Measurements from ENCODE around the gene UQCC3. TPM values are rescaled to one million over a fixed set of nuclear protein-coding genes. Genes with fewer than 3 reads are reported as not detected.

UQCC3 gene
- total RNA-seq, 4 donors from 2014 or later: 6.3 to 7.5 (median 7.1) TPM

DNA sequence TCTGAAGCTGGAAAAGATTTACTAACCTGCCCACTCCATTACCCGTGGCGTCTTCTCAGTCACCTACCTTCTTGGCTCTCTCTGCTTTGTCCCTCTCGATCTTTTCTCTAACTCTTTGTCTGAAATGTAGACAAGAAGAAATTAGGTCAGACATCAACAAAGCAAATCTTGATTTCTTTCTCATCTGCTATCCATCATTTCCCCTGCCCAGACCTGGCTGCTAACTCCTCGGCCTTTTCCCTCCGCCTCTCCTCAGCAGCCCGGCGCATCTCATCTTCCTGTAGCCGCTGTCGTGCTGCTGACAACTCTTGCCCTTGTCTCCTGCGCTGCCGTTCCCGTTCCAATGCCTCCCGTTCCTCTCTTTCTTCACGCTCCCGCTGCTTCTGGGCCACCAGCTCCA, 6.2 kb downstream of the UQCC3 start:
- H3K4me1 ChIP-seq: peaks cover 31 to 59% (median 48%) of the 10 kb centered on the region in 4 donors
- peak overlapping the region in 3 of 4 donors; percentile 92 to 96 (median 94) for H3K27ac ChIP-seq (replicated peaks in 1 of 4)
- H3K36me3 ChIP-seq: peaks cover 20 to 48% (median 45%) of the 10 kb centered on the region in 4 donors
- TF ChIP-seq POLR2AphosphoS5 (IDR thresholded peaks at IDR 0.05) (no peak), POLR2A (IDR thresholded peaks at IDR 0.05; ENCODE audit: low read depth) (no peak), EP300 (IDR thresholded peaks at IDR 0.05) (no peak)
- TF ChIP-seq, protein P1, sequence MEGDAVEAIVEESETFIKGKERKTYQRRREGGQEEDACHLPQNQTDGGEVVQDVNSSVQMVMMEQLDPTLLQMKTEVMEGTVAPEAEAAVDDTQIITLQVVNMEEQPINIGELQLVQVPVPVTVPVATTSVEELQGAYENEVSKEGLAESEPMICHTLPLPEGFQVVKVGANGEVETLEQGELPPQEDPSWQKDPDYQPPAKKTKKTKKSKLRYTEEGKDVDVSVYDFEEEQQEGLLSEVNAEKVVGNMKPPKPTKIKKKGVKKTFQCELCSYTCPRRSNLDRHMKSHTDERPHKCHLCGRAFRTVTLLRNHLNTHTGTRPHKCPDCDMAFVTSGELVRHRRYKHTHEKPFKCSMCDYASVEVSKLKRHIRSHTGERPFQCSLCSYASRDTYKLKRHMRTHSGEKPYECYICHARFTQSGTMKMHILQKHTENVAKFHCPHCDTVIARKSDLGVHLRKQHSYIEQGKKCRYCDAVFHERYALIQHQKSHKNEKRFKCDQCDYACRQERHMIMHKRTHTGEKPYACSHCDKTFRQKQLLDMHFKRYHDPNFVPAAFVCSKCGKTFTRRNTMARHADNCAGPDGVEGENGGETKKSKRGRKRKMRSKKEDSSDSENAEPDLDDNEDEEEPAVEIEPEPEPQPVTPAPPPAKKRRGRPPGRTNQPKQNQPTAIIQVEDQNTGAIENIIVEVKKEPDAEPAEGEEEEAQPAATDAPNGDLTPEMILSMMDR (IDR thresholded peaks at IDR 0.05): no peak
- peak overlapping the region; percentile 85 to 99 (median 90) for H3K4me3 ChIP-seq
- no peaks in the 10 kb centered on the region for H3K9me3 ChIP-seq
- H3K27me3 ChIP-seq: no peaks in the 10 kb centered on the region
- intact Hi-C loops (cut with DNase I): no loop called here
- WGBS: 85% methylated on average over 15 of the region's 15 CpGs
- DNase-seq (ENCODE audit: extremely low spot score): no peak

DNA sequence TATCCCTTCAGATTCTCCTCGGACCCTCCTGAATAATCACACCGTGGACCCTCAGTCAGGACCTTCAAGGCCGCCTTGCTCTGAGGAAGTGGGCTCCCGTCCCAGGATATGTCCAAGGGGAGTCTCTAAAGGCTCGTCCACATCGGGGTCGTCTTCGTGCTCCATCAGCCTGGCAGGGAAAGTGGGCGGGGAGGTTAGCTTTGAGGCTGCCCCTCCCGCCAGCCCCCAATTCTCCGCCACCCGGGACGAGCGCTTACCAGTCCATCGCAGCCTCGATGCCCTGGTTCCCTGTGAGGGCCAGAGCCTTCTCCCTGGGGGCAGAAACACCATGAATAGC, 6.9 kb downstream of the UQCC3 start:
- peaks cover 26 to 53% (median 41%) of the 10 kb centered on the region in 4 donors for H3K4me1 ChIP-seq
- no peaks in the 10 kb centered on the region for H3K27me3 ChIP-seq
- TF ChIP-seq, protein P1 (IDR thresholded peaks at IDR 0.05): no peak
- no peak for TF ChIP-seq EP300 (IDR thresholded peaks at IDR 0.05)
- no peak for TF ChIP-seq POLR2A (IDR thresholded peaks at IDR 0.05; ENCODE audit: low read depth)
- no peak for TF ChIP-seq POLR2AphosphoS5 (IDR thresholded peaks at IDR 0.05)
- H3K4me3 ChIP-seq: peak overlapping the region; percentile 85 to 99 (median 90)
- 8% methylated on average over 4 of the region's 16 CpGs for whole genome bisulfite sequencing
- H3K36me3 ChIP-seq: peaks cover 20 to 45% (median 43%) of the 10 kb centered on the region in 4 donors
- H3K27ac ChIP-seq (replicated peaks in 1 of 4): peak overlapping the region; percentile 85 to 96 (median 93)
- DNase-seq (ENCODE audit: extremely low spot score): no peak
- intact Hi-C loops (cut with DNase I): no loop called here
- no peaks in the 10 kb centered on the region for H3K9me3 ChIP-seq

DNA sequence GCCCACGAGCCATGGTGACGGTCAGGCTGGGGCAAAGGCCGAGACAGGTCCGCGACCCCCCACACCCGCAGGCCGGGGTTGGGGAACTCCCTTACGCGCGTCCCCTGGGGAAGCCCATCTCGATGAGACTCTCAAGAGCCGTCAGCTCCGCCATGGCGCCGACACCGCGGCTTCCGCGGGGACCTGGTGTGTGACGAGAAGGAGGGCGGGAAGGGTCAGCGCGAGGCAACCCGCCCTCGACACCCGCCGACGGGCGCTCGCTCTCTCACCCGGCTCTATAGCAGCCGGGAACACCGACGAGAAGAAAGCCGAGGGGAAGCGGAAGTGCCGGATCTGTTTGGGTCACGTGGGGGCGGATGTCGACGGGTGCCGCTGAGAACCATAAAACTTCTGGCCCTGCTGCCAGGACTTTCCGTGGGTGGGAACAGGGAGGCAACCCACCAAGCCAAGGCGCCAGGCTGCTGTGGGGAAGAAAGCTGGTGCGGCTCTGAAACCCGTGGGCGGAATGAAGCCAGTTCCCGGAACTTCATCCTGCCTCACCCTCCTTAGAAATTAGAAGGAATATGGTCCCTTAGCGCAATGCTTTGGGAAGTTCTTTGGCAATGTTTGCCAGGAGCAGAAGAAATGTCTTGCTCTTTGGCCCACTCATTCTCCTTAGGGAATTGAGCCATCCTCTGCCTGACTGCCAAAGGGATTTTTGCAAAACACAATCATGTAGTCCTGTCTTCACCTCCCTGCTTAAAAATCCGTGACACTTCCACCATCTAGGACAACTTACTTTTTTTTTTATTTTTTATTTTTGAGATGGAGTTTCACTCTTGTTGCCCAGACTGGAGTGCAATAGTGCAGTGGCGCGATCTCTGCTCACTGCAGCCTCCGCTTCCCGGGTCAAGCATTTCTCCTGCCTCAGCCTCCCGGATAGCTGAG, 7.6 kb downstream of the UQCC3 start, which contains the start of gene UBXN1:
Gene UBXN1 (minus strand): TSS at position 304 of the 927 bp plus-strand sequence. CDS start 150 bp downstream, at position 154.
- 25% methylated on average over 14 of the region's 55 CpGs for whole genome bisulfite sequencing
- H3K27me3 ChIP-seq: no peaks in the 10 kb centered on the region
- peak within 1 kb of the TSS; percentile 85 to 99 (median 90) for H3K4me3 ChIP-seq
- peaks cover 20 to 38% (median 37%) of the 10 kb centered on the region in 4 donors for H3K36me3 ChIP-seq
- H3K9me3 ChIP-seq: no peaks in the 10 kb centered on the region
- TF ChIP-seq EP300 (IDR thresholded peaks at IDR 0.05): no peak
- TF ChIP-seq POLR2AphosphoS5 (IDR thresholded peaks at IDR 0.05): peak; percentile 90 to 92
- TF ChIP-seq POLR2A (IDR thresholded peaks at IDR 0.05; ENCODE audit: low read depth): peak; percentile 62
- intact Hi-C loops (cut with DNase I): no loop called here
- peaks cover 26 to 46% (median 38%) of the 10 kb centered on the region in 4 donors for H3K4me1 ChIP-seq
- DNase-seq (ENCODE audit: extremely low spot score): peak; percentile 98
- H3K27ac ChIP-seq (replicated peaks in 1 of 4): peak within 1 kb of the TSS; percentile 85 to 96 (median 93)

DNA sequence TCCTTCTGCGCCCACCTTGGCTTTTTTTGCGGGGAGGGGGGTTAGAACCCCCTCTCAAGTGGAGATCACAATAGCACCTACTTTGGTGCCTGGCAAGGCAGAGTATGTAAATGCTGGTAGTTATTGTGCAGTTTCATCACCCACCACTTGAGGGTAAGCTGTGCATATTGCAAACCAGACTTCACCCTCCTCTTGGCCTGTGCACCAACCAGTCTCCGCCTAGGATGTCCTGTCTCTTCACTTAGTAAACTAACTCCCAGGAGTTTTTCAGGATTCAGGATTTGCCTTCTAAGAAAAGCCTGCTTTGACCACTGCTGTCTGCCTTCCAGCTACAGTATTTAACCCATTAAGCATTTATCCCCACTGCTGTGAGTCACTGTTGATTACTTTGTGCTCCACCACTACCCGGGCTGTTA, 9.4 kb downstream of the UQCC3 start:
- H3K4me1 ChIP-seq: peaks cover 26 to 45% (median 38%) of the 10 kb centered on the region in 4 donors
- 45% methylated on average over 4 of the region's 4 CpGs for WGBS
- no peaks in the 10 kb centered on the region for H3K27me3 ChIP-seq
- no peak for DNase-seq (ENCODE audit: extremely low spot score)
- intact Hi-C loops (cut with DNase I): no loop called here
- TF ChIP-seq, protein P1 (IDR thresholded peaks at IDR 0.05): peak; percentile 24 to 52 (median 39)
- TF ChIP-seq POLR2A (IDR thresholded peaks at IDR 0.05; ENCODE audit: low read depth): no peak
- no peak for TF ChIP-seq POLR2AphosphoS5 (IDR thresholded peaks at IDR 0.05)
- TF ChIP-seq EP300 (IDR thresholded peaks at IDR 0.05): no peak
- H3K36me3 ChIP-seq: peaks cover 17 to 24% (median 22%) of the 10 kb centered on the region in 4 donors
- peak overlapping the region; percentile 31 to 94 (median 88) for H3K27ac ChIP-seq (replicated peaks in 1 of 4)
- H3K4me3 ChIP-seq: no peak overlapping the region
- no peaks in the 10 kb centered on the region for H3K9me3 ChIP-seq

DNA sequence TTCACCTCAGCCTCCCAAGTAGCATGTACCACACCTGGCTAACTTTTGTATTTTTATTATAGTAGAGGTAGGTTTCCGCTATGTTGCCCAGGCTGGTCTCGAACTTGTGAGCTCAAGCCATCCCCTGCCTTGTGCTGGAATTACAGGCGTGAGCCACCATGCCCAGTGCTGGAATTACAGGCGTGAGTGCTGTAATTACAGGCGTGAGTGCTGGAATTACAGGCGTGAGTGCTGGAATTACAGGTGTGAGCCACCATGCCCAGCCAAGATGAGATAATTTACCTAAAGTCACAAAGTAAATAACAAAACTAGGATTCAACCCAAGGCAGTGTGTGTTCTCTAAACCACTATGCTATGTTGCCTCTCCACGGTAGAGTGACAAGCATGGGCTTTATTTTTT, 11.0 kb downstream of the UQCC3 start:
- Histone ChIP-seq H3K27me3 (peaks cover under 1 to 8% (median 1%) of the 10 kb centered on the region in 4 donors), H3K4me1 (peaks cover 23 to 37% (median 31%) of the 10 kb centered on the region in 4 donors), H3K9me3 (no peaks in the 10 kb centered on the region), H3K27ac (replicated peaks in 1 of 4) (no peak overlapping the region), H3K4me3 (no peak overlapping the region), H3K36me3 (peaks cover 4 to 8% (median 5%) of the 10 kb centered on the region in 4 donors)
- intact Hi-C loops (cut with DNase I): no loop called here
- 96% methylated on average over 7 of the region's 7 CpGs for WGBS
- TF ChIP-seq POLR2AphosphoS5 (IDR thresholded peaks at IDR 0.05) (no peak), EP300 (IDR thresholded peaks at IDR 0.05) (no peak), POLR2A (IDR thresholded peaks at IDR 0.05; ENCODE audit: low read depth) (no peak)
- TF ChIP-seq, protein P1 (IDR thresholded peaks at IDR 0.05): no peak
- DNase-seq (ENCODE audit: extremely low spot score): no peak
